T follicular helper cell (primary cell): ENCODE results near the gene PEPD.

Source experiments
- DNase-seq: peaks from one replicate; pipeline ENCODE4 v3.0.0-alpha.2; 2020; ENCODE audit warnings: low read depth

The PEPD gene

DNA sequence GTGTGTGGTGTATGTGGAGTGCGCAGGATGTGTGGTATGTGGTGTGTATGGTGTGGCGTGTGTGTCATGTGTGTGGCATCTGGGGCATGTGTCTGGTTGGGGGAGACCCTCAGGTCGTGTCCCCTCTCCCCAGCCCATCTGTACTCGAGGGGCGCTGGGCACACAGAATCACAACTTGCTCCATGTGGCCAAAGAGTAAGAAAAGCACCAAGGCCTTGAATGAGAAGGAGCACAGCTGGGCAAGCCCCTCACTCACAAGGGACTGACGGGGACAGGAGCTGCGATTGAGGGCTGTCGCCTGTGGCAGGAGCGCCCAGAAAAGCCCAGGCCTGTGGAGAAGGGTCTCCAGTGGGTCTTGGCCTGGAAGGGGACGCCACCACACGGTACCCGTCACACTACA lies 62.8 kb downstream of the PEPD start:
- no peak for DNase-seq

DNA sequence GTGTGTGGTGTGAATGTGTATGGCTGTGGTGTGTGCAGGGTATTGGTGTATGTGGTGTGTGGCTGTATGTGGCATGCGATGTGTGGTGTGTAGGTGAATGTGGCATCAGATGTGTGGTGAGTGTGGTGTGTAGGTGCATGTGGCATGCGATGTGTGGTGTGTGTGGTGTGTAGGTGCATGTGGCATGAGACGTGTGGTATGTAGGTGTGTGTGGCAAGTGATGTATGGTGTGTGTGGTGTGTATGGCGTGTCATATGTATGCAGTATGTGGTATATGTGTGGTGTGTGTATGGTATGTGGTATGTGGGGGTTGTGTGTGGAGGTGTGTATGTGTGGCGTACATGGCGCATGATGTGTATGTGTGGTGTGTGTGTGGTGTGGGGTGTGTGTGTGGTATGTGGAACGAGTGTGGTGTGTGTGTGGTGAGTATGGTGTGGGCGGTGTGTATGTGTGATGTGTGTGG lies 63.4 kb downstream of the PEPD start:
- DNase-seq: no peak

DNA sequence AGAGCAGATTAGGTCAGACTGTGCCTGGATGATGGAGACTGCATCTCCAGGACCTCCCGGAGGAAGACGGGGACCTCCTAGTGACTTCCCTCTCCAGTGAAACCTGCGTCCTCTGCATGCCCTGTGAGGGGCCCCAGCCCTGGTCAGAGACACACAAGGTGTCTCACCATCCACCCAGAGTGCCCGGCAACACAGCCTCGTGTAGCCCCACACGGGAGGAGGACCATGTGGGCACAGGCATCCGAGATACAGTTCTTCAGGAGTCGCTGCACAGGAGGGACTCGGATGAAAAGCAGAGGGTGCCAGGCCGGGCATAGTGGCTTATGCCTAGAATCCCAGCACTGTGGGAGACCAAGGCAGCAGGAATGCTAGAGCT lies 64.8 kb downstream of the PEPD start:
- DNase-seq: no peak

DNA sequence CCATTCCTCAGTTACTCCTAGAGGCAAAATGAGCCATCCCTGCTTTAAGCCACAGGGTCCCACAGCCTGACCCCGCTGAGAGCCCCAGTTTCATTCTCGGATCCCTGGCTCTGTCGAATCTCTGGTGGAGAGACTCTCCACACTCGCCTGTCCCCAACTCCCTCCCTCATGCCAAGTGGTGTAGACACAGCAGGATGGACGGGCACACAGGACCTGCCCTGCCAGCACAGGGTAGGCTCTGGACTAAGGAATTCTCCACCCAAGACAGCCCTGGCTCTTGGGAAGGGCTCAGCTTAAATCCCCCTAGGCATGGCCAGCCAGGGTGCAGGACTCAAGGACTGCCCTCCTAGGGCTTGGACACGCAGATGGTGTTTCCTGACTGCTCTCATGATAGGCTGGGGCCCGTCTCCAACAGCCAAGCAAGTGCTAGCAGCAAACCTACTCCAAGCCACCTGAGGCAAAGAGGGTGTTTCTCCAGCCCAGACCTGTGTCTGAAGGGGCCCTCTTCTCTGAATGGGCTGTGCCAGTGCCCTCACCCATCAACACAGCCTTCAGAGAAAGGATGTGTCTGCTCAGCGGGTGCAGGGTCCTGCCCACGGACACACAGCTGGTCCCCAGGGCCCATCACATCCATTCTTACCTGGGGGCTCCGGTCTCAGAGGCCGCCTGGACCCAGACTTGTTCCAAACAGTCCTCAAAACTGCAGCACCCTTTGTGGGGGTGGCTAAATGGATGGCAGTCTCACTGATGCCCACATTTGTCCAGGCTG lies 65.3 kb downstream of the PEPD start:
- no peak for DNase-seq

DNA sequence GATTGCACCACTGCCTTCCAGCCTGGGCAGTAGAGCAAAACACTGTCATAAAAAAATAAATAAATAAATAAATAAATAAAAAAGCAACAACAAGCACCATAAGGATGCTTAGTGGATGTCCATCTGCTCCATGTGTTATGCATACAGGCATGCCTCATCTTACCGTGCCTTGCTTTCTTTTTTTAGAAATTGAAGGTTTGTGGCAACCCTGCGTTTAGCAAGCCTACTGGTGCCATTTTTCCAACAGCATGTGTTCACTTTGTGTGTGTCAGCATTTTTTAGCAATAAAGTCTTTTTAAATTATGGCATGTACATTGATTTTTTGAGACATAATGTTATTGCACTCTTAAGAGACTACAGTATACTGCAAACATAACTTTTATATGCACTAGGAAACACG lies 68.3 kb downstream of the PEPD start:
- no peak for DNase-seq

DNA sequence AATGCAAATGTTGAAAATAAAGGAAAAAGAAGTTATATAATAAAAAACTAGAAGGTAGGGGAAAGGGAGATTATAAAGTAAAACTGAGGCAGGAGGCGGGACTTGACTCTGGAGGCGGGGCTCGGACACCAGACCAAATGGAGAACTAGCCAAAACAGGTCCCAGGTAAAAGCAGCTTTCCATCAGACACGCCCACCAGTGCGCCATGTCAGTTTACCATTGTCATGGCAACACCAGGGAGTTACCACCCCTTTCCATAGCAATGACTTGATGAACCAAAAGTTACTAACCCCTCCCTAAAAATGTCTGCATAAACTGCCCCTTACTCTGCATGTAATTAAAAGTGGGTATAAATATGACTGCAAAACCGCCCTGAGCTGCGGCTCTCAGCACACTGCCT lies 70.9 kb downstream of the PEPD start:
- DNase-seq: no peak

DNA sequence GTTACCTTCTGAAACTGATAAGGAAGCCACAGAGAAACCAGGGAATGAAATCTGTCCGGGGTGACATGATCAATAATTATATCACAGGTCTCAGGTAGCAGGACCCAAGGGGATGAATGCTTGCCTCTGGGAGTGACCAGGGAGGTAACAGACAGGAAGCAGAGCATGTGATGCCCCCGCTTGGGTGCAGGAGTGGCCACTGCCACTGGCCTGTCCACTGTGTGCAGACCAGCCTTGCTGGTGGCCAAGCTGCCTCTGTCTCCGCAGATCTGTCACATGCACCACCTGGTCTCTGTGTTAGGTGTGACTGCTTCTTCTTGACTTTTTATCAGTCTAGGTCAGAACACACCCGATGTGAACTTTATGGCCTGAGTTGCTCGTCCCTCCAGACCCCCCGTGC lies 71.8 kb downstream of the PEPD start:
- DNase-seq: no peak

DNA sequence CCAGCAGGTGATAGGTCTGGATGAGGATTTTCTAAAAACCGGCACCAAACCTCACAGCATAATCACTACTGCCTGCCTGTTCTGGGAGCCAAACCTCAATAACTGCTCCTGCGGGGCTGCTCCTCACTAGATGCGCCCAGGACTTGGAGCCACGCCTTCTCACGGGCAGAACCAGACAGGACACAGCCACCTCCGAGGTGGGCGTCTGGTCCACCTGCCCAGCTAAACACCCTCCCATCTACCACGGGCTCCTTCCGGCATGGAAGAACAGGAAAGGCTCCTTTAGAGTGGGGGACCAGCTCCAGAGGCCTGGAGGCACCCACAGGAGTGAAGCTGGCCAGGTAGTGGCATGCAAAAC lies 73.5 kb downstream of the PEPD start:
- no peak for DNase-seq

DNA sequence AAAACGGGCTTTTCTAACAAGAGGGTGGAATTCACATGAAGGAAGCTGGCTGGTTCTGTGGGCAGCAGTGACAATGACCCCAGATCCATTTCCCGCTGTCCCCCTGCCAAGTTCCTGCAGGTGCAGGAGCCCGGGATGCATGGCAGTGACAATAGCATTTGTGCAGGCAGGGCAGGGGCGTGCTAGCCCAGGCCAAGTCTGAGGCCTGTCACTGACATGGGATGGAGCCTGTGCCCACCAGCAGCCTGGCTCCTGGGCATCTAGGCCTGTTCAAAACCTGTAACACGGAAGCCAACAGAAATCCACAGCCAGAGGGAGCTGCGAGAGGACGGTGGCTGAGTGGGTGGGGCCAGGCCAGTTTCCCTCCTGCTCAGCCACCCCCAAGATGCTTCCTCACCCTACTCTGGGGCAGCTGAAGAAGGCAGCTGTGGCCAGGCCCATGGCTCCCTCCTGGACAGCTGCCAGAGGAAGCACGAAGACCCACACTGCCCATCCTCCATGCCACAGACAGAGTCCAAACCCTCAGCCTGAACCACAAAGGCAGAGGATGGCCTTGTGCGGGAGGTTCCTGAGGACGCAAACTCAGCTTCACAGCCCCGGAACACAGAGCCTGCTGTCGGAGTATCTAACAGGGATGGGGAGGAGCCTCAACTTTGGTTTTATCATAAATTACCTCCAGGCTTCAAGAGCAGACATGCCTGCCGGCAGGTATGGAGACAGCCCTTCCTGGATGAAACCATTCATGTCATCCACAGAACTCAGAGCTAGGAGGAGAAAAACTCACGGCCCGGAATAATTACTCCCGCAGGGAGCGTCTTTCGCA lies 74.0 kb downstream of the PEPD start:
- no peak for DNase-seq

DNA sequence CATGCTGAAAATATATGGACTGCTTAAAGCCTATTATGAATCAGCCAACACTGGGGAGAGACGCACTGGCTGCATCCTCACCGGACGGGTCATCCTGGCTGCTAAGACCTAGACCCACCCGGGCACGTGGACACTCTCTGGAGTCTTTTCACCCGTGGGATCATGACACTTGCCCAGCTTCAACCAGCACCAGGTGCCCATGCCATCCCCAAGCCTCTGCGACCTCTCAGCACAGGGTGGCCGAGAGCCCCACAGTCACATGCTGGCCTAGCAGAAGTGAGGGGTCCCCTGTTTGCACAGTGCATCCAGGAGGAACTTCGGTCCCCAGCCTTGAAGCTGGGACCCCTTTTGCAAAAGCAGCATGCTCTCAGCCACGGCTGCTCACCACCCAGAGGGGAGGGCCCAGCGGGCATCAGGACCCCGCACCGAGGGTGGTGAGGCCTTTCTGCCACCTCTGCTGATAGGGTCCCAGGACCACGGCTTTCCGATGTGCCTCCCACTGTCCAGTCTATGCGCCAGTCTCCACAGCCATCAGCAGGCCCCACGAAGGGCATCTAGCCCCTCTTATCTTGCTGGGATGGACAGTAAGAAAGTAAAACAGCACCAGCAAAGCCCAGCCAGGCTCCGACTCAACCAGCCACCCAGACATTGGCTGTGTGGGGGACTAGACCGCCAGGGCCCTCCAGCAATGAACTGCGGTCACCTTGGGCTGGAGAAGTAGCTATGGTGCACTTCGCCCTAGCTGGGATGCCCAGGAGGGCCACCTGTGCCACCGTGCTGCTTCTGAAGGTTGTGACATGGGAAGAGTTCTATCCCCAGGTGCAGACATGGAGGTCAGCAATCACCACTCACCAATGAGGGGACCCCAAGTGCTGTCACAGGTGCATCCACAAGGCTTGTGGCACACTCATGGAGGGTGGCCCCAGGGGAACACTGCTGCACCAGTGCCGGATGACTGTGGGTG lies 75.0 kb downstream of the PEPD start:
- no peak for DNase-seq

DNA sequence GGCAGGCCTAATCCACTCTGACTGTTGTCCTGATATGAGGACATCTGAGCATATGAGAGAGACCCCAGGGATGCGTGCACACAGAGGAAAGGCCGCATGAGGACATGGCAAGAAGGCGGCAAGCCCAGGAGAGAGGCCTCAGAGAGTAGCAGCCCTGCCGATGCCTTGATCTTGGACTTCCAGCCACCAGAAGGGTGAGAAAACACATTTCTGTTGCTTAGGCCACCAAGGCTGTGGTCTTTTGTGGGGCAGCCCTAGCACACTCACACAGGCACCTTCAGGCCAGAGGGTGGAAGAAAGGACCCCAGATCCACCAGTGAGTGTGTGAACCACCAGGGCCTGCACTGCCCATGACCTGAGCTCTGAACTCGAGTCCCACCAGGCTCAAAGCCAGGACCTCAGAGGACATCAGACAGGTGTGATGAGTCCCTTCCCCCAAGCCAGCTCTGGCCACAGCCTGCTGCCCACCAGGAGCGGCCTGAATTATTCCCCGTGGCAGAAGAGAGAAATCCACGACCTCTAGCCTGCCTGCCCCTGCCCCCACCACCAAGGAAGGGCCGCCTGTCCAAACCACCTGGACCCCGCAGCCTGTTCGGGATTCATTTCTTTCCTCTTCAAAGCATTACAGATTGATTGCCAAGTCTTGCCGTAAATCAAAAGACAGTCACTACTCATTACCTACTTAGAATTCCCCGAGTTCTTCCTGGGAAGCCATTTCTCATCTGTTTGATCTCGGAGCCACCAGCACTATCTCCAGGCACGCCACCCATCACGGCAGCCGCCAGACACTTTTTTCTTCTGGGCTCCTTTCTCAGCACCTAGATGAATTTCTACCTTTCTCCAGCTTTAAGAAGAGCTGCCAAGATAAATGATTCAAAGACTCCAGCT lies 75.9 kb downstream of the PEPD start:
- DNase-seq: no peak

DNA sequence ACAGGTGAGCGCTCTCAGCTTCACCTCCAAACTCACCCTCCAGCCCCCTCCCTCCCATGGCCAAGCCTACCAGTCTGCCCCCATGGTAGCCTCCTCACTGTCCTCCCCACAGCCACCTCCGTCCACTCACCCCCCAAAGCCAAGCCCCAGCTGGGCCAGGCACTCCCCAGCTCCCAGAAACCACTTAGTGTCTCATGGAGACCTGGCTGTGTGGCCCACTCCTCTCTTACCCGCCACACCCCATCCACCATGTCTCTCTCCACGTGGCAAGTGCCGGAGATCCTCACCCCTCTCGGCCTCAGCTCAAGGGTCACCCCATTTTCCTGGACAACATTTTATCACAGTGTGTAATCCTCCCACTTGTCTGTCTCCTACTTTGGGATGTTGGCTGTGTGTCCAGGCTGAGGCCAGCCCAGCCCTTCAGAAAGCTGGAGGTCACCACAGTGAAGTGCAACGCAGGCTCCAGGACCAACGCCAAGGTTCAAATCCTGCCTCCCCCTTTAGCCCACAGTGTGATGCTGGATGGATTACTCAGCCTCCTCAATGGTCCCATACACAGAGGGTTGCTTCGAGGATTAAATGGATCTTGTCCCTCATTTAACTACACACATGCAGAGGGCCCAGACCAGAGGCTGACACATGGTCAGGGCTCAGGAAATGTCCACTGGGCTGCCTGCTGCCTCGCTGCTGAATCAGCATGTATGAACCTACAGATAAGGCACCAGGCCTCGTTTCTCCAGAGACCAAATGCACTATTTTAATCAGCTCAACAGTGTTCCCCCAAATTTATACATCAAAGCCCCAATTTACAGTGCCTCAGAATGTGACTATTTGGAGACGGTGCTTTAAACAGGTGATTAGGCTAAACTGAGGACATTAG lies 76.8 kb downstream of the PEPD start:
- no peak for DNase-seq

DNA sequence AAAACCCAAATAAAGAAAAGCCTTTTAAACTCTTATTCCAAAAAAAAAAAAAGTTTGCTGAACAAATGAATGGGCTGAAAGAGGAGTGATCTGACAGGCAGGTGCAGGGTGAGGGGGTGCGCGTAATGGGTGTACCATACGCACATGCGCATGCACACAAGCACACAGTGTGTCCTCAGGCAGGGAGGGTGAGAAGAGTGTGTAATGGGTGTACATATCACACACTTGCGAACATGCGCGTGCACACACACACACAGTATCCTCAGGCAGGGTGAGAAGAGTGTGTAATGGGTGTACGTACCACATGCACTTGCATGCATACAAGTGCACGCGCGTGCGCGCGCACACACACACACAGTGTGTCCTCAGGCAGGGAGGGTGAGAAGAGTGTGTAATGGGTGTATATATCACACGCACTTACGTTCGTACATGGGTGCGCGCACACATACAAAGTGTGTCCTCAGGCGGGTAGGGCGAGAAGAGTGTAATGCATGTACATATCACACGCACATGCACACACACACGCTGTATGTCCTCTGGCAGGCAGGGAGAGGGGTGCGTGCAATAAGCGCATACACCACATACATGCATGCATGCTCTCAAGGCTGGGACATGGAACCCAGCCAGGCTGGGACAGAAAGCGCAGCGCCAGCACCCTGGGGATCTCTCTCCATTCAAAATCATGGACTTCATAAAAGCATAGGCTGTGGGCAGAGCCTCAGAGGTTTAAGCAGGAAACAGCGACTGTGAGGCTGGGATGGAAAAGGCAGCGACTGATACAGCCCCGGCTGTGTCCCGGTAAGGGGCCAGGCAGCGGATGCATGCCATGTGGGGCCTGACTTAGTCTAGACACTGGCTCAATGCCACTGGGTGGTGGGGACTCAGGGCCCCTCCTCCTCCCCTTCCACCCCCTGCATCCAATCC lies 77.7 kb downstream of the PEPD start:
- DNase-seq: no peak

DNA sequence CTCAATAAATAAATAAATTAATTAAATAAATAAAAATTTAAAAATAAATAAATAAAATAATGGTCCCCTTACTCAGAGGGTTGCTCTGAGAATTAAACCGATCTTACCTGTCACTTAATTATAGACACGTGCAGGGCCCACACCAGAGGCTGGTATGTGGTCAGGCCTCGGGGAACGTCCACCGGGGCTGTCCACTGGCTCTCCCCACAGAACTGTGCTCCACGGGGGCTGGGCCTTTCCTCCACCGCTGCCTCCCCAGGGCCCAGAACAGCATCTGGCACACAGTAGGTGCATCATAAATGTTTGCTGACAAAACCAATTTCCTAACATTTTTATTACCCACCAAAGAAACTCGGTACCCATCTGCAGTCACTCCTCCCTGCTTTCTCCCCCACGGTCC lies 78.9 kb downstream of the PEPD start:
- no peak for DNase-seq

DNA sequence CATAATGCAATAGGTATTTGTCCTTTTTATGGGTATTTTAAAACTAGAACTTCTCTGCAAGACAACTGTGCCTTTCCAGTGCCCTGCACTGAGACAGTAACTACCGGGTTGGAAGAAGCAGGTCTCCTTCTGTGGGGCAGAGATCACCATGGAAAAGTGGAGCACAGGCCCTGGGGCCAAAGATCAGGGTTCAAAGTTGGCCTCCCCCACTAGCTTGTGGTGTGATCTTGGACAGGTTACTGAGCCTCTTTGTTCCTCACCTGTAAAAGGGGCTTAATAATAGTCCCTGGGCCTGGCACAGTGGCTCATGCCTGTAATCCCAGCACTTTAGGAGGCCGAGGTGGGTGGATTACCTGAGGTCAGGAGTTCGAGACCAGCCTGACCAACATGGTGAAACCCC lies 79.8 kb downstream of the PEPD start:
- DNase-seq: no peak

DNA sequence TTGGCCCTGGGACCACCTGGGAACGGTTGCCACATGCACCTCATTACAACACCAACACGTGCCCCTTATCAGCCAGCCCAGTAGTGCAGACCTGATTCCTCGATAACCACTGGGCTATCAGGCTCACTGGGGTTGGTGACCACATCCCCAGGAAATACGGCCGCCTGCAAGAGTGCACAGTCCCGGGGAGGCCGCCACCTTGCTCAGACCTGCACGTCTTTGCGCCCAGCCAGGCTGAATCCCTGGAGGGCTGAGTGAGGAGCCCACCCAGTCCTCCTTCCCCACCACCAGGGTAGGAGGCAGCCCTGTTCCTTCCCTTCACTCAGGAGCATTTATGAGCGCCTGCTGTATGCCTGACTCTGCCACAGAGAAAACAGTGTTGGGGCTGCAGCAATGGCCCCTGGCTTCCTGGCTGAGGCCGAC lies 80.3 kb downstream of the PEPD start:
- DNase-seq: no peak

DNA sequence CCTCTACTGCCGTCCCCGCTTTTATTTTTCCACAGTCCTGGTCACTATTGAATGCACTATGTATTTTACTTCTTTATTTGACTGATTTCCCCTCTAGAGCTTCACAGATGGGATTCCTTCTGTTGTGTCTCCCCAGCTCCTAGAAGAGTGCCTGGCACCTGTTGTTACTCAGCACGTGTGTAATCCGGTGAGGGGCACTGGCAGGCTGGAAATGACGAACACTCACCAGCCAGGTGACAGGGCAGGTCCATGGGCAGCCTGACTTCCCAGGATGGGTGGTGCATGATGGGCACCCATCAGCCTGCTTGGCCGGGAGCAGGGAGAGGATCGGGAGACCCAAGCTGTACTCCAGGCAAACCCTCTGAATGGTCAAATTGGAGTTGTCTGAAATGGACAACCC lies 80.9 kb downstream of the PEPD start:
- no peak for DNase-seq

DNA sequence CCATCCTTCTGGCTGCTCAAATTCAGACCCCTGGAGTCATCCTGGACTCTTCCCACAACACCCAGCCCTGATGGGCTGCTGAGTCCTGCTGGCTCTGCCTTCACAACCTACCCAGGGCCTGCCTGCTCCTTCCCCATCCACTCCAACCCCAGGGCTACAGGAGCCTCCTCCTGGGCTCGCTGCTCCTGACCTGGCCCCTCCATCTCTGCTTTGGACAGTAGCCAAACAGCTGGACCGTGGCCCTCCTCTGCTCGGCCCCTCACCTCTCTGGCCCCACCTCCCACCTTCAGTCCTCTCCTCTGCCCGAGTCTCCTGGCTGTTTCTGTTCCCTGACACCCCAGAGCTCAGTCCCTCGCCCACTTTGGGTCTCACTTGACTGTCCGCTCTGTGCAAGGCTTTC lies 81.3 kb downstream of the PEPD start:
- DNase-seq: no peak
